Thyroid gland (tissue), 4 donors: ENCODE results near the gene PTPN18.

ENCODE experiments used
- POLR2A ChIP-seq, 2 donors: fragments of 450-650 bp; IDR thresholded peaks; one replicate each; pipeline ENCODE4 v1.6.1; 2017; ENCODE audit warnings: antibody characterized with exemption in 2 of 2, mild to moderate bottlenecking in 2 of 2, moderate library complexity in 1 of 2
- TF ChIP-seq, protein P1 (sequence below), 6 experiments: fragments of 200-600 bp in 3 of 6; fragments of 450-650 bp in 3 of 6; sonication (generic) in 3 of 6; IDR thresholded peaks; one replicate each; pipeline ENCODE4 v1.5.1; 2016 to 2019; ENCODE audit warnings: antibody characterized with exemption in 6 of 6, mild to moderate bottlenecking in 2 of 6, inconsistent platforms in 1 of 6, moderate library complexity in 1 of 6

DNA sequence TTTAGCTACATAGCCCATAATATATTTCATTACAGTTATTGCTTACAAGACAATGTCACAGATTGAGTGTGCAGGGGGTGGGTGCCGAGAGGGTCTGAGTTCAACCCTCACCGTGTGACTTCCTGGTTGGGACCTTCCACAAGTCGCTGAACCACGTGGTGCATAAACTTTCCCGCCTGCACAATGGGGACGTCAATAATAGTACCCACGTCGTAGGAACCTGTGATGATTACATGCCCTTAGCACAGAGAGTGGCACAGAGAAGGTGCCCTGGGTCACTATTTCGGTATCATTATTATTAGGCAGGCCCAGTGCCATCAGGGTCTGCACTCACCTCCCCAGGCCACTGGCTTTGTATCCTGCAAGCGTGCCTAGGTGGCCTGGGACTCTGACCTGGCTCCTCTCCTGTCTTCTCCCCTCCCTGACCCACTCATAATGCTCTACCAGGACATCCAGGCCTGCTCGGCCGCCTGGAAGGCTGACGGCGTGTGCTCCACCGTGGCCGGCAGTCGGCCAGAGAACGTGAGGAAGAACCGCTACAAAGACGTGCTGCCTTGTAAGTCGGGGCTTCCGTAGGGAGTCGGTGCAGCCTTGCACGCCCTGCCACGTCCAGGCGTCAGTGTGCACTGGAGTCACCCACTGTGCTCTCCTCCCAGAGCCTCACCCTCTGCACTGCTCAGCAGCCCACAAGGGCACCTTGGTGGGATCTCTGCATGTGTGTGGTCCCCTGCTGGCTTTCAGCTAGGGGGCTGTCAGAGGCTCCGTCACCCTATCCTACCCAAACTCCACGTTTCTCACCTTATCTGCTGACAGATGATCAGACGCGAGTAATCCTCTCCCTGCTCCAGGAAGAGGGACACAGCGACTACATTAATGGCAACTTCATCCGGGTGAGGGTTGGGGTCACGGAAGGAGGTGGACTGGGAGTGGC is 2.8 kb downstream of the PTPN18 start:
- no peak for TF ChIP-seq POLR2A (IDR thresholded peaks at IDR 0.05)
- TF ChIP-seq, protein P1, sequence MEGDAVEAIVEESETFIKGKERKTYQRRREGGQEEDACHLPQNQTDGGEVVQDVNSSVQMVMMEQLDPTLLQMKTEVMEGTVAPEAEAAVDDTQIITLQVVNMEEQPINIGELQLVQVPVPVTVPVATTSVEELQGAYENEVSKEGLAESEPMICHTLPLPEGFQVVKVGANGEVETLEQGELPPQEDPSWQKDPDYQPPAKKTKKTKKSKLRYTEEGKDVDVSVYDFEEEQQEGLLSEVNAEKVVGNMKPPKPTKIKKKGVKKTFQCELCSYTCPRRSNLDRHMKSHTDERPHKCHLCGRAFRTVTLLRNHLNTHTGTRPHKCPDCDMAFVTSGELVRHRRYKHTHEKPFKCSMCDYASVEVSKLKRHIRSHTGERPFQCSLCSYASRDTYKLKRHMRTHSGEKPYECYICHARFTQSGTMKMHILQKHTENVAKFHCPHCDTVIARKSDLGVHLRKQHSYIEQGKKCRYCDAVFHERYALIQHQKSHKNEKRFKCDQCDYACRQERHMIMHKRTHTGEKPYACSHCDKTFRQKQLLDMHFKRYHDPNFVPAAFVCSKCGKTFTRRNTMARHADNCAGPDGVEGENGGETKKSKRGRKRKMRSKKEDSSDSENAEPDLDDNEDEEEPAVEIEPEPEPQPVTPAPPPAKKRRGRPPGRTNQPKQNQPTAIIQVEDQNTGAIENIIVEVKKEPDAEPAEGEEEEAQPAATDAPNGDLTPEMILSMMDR (IDR thresholded peaks at IDR 0.05): no peak
